Ramos (cell line): ENCODE results near the gene TRIM34.
"Not testable (repeated sequence)": the region's sequence is repeated elsewhere in the genome, so short reads cannot be mapped to it uniquely, and the experiment has no call there.

Source experiments
- in situ Hi-C: fragments of 300-500 bp; cut with MboI; formaldehyde crosslinking; loops from one replicate; pipeline ENCODE4 v1.14.3; 2022; ENCODE audit warnings: low sequenced_read_pairs; ENCODE audit not compliant: unreplicated experiment

Gene TRIM34

GRCh38 chr11:5682890-5683441 is 58.2 kb downstream of the TRIM34 start:
- in situ Hi-C loops = not testable (repeated sequence)

- in situ Hi-C loops = not testable (repeated sequence)
These were observed 58.8 kb downstream of the TRIM34 start for GRCh38 chr11:5683620-5684019.

- in situ Hi-C loops = no loop called here
These were observed 59.3 kb downstream of the TRIM34 start for GRCh38 chr11:5684036-5684645.

- in situ Hi-C loops = no loop called here
These were observed 60.0 kb downstream of the TRIM34 start, which contains the start of gene TRIM5 for GRCh38 chr11:5684646-5685362. TRIM5 (minus strand) TSS chr11:5685074; CDS start chr11:5680177, 4,897 bp downstream.

GRCh38 chr11:5686426-5686825 is 61.6 kb downstream of the TRIM34 start:
- in situ Hi-C loops = no loop called here

GRCh38 chr11:5688482-5688881 is 63.7 kb downstream of the TRIM34 start:
- in situ Hi-C loops = no loop called here

- in situ Hi-C loops = no loop called here
These were observed 64.8 kb downstream of the TRIM34 start, which contains the start of gene TRIM22 for GRCh38 chr11:5689551-5689983. TRIM22 (plus strand) TSS chr11:5689790; CDS start chr11:5696233, 6,443 bp downstream.

GRCh38 chr11:5690216-5690615 is 65.4 kb downstream of the TRIM34 start:
- in situ Hi-C loops = no loop called here

GRCh38 chr11:5690736-5691135 is 65.9 kb downstream of the TRIM34 start:
- in situ Hi-C loops = no loop called here

GRCh38 chr11:5691238-5691963 is 66.6 kb downstream of the TRIM34 start:
- in situ Hi-C loops = not testable (repeated sequence)

- in situ Hi-C loops = no loop called here
These were observed 67.2 kb downstream of the TRIM34 start for GRCh38 chr11:5691964-5692361.
